ENCODE data around the gene ELMOD3. TPM values are rescaled to one million over a fixed set of nuclear protein-coding genes. Genes with fewer than 3 reads are reported as not detected.
"Not testable (repeated sequence)": the region's sequence is repeated elsewhere in the genome, so short reads cannot be mapped to it uniquely, and the experiment has no call there.

The ELMOD3 gene
- total RNA-seq, 1 experiment from 2014 or later: 22.3 TPM

- no peak within 1 kb of the TSS for H3K27ac ChIP-seq
- H3K4me3 ChIP-seq: no peak within 1 kb of the TSS
- no peaks in the 10 kb centered on the region for H3K36me3 ChIP-seq
- no peaks in the 10 kb centered on the region for H3K27me3 ChIP-seq (replicated peaks)
- H3K9me3 ChIP-seq (replicated peaks): no peaks in the 10 kb centered on the region
- no peak for DNase-seq (ENCODE audit: low read depth in 1 of 2, low spot score in 2 of 2)
- H3K4me1 ChIP-seq (replicated peaks): peaks cover 5% of the 10 kb centered on the region; the same call in 1 of the 2 replicates
Observed at GRCh38 chr2:85409845-85410583, 55.4 kb downstream of the ELMOD3 start, which contains the start of gene CAPG. Gene CAPG (minus strand): TSS chr2:85410366. CDS start chr2:85402145, 8,221 bp downstream.

DNA sequence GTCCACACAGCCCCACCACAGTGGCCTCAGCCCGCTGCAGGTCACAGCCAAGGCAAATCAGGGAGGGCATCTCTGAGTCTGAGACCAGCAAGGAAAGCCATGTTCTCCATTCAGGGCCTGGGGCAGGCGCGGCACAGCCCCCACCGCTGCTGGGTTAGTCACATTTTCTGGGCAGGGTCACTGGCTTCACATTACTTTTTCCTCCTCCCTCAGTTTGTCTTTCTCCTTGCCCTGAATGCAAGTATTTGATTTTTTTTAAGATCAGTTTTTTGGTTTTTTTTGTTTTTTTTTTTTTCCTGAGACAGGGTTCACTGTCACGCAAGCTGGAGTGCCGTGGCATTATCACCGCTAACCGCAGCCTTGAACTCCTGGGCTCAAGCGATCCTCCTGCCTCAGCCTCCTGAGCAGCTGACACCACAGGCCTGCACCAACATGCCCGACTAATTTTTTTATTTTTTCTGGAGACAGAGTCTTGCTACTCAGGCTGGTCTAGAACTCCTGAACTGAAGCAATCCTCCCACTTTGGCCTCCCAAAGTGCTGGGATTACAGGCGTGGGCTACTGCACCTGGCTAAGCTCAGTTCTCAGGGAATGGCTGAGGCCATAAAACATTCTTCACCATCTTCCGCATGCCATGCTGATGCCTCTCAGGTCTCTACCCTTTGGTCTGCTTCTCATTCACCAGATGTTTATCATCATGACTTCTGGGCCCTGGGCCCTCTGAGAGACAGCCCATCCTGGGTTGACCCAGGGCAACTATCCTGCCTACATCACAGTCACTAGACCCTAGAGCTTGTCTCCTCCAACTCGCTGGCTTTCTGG, 56.2 kb downstream of the ELMOD3 start:
- no peak for DNase-seq (ENCODE audit: low read depth in 1 of 2, low spot score in 2 of 2)
- H3K27ac ChIP-seq: no peak overlapping the region

DNA sequence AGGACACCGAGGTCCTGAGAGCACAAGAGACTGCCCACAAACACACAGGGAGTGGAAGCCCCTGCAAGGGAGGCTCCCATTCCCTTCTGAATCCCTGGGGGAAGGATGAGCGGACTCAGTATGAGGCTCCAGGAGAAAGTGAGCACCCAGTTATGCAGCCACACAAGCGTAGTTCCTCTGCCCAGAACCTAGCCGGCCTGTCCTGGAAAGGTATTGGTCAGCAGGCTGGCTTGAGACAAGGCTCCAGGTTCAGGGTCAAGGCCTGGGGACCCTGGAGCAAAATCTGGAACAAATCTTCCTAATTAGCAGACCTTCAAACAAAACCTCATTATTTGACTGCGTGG, 56.8 kb downstream of the ELMOD3 start:
- Histone ChIP-seq H3K36me3 (no peaks in the 10 kb centered on the region), H3K27ac (no peak overlapping the region), H3K4me3 (no peak overlapping the region), H3K27me3 (replicated peaks) (no peaks in the 10 kb centered on the region), H3K9me3 (replicated peaks) (no peaks in the 10 kb centered on the region), H3K4me1 (replicated peaks) (peaks cover 5% of the 10 kb centered on the region; the same call in 1 of the 2 replicates)
- no peak for DNase-seq (ENCODE audit: low read depth in 1 of 2, low spot score in 2 of 2)

More for the DNA sequence above, 56.2 kb downstream of the ELMOD3 start:
- Histone ChIP-seq H3K9me3 (replicated peaks) (no peaks in the 10 kb centered on the region), H3K4me1 (replicated peaks) (peaks cover 5% of the 10 kb centered on the region; the same call in 1 of the 2 replicates), H3K4me3 (no peak overlapping the region), H3K27me3 (replicated peaks) (no peaks in the 10 kb centered on the region), H3K36me3 (no peaks in the 10 kb centered on the region)

DNA sequence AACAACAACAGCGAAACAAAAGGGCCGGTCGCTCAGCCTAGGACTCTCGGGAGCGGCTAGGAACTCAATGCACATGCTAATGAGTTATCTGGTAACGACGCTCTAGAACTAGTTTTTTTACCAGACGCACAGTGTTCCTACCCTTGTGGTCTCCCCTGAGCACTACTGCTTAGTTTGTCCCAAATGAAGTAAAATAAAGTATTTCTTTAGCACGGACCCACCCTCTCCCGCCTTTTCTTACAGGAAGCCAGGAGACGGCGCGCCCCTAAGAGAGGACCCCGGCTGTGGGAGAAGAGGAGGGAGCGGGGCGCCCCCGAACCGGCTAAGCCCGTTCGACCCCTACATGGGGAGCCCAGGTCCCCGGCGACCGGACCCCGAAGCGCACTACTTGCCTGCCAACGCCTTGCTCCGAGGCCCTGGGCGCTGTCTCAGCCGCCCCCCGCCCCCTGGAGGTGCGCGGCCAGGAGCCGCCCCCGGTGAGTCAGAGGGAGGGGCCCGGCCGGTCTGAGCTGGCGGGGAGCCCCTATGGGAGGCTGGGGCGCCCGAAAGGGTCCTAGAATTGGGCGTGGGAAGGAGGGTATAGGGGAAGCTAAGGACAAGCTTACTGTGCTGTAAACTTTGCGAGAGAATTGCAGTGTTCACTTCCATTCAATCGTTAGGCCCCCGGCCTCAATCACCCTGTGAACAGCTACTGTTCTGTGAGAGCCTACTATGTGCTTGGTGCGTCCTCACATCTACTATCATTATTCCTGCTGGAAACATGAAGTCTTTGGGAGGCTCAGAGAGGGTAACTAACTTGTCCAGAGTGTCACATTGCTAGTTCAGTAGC, 59.2 kb downstream of the ELMOD3 start:
- no peak overlapping the region for H3K27ac ChIP-seq
- no peak overlapping the region for H3K4me3 ChIP-seq
- peaks cover 12% of the 10 kb centered on the region for H3K4me1 ChIP-seq (replicated peaks)
- no peaks in the 10 kb centered on the region for H3K27me3 ChIP-seq (replicated peaks)
- no peak for DNase-seq (ENCODE audit: low read depth in 1 of 2, low spot score in 2 of 2)
- no peaks in the 10 kb centered on the region for H3K9me3 ChIP-seq (replicated peaks)
- H3K36me3 ChIP-seq: no peaks in the 10 kb centered on the region

GRCh38 chr2:85414421-85414759, 59.8 kb downstream of the ELMOD3 start:
- H3K27me3 ChIP-seq (replicated peaks); H3K4me3 ChIP-seq; H3K9me3 ChIP-seq (replicated peaks); H3K27ac ChIP-seq; DNase-seq (ENCODE audit: low read depth in 1 of 2, low spot score in 2 of 2); H3K36me3 ChIP-seq: not testable (repeated sequence)
- H3K4me1 ChIP-seq (replicated peaks): peaks cover 18% of the 10 kb centered on the region

DNA sequence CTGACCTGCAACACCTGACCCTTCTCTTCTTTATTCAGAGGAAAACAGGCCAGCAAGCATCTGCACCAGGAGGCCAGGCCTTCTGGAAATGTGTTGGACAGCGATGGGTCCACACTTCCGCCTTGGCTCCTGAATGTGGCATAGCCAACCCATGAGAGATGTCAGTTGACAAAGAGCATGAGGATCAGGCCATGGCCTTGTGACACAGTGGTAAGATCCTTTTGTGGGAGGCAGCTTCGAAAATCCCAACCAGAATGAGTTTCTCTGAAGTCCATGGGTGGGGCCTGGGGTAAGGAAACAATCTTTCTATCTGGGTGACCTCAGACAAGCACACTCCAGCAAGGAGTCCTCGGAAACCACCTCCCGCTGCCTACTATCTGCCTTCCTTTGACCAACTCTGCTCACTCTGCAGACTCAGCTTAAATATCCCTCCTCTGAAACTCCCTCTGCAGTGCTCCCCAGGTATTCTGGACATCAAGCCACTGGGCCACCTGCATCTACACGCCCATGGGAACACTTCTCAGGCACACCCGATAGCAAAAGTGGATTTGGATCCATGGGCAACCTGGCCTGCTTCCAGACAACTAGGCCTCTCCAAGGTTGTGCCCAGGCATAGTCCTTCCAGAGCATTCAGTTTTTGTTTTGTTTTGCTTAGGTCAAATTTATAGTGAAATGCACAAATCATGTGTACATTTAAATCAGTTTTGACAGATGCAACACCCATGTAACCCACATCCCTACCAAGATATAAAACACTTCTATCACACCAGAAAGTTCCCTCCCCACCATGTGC, 60.4 kb downstream of the ELMOD3 start:
- Histone ChIP-seq H3K36me3 (no peaks in the 10 kb centered on the region), H3K4me1 (replicated peaks) (peaks cover 18% of the 10 kb centered on the region), H3K9me3 (replicated peaks) (no peaks in the 10 kb centered on the region), H3K4me3 (no peak overlapping the region), H3K27me3 (replicated peaks) (no peaks in the 10 kb centered on the region), H3K27ac (no peak overlapping the region)
- no peak for DNase-seq (ENCODE audit: low read depth in 1 of 2, low spot score in 2 of 2)

DNA sequence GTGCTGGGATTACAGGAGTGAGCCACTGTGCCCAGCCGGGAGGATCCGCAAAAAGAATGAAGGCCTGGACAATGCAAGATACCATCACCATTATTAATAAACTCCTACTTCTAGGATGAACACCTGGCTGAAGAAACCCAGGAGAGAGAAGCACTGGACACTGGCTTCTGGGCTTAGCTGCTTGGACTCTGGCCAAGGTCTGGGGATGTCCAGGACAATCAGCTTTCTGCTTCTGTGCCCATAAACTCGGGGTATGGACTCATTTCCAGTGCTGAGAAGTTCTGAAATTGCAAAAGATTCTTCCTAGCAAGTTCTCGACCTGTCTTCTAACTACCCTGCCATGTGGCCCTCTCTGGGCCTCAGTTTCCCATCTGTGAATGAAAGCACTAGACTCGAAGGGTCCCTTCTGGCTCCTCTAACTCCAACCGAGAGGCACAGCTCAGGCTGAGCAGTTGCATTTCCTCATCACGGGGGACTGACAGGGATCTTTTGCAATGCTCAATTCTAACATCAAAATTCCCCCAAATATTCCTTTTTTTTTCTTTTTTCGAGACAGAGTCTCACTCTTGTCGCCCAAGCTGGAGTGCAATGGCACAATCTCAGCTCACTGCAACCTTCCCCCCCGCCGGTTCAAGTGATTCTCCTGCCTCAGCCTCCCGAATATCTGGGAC, 61.5 kb downstream of the ELMOD3 start:
- Histone ChIP-seq H3K36me3 (no peaks in the 10 kb centered on the region), H3K4me3 (no peak overlapping the region), H3K4me1 (replicated peaks) (peaks cover 26% of the 10 kb centered on the region), H3K27ac (no peak overlapping the region), H3K9me3 (replicated peaks) (no peaks in the 10 kb centered on the region), H3K27me3 (replicated peaks) (no peaks in the 10 kb centered on the region)
- no peak for DNase-seq (ENCODE audit: low read depth in 1 of 2, low spot score in 2 of 2)

- peaks cover 26% of the 10 kb centered on the region for H3K4me1 ChIP-seq (replicated peaks)
- H3K36me3 ChIP-seq: no peaks in the 10 kb centered on the region
- H3K27me3 ChIP-seq (replicated peaks): no peaks in the 10 kb centered on the region
- peak within 1 kb of the TSS; percentile 55 for H3K4me3 ChIP-seq
- peak within 1 kb of the TSS; percentile 87 for H3K27ac ChIP-seq
- DNase-seq (ENCODE audit: low read depth in 1 of 2, low spot score in 2 of 2): peak; percentile 84 to 92
- H3K9me3 ChIP-seq (replicated peaks): no peaks in the 10 kb centered on the region
Observed at GRCh38 chr2:85418132-85419008, 63.8 kb downstream of the ELMOD3 start, which contains the start of gene SH2D6. Gene SH2D6 (plus strand): TSS chr2:85418714. CDS start chr2:85429466, 10,752 bp downstream.

DNA sequence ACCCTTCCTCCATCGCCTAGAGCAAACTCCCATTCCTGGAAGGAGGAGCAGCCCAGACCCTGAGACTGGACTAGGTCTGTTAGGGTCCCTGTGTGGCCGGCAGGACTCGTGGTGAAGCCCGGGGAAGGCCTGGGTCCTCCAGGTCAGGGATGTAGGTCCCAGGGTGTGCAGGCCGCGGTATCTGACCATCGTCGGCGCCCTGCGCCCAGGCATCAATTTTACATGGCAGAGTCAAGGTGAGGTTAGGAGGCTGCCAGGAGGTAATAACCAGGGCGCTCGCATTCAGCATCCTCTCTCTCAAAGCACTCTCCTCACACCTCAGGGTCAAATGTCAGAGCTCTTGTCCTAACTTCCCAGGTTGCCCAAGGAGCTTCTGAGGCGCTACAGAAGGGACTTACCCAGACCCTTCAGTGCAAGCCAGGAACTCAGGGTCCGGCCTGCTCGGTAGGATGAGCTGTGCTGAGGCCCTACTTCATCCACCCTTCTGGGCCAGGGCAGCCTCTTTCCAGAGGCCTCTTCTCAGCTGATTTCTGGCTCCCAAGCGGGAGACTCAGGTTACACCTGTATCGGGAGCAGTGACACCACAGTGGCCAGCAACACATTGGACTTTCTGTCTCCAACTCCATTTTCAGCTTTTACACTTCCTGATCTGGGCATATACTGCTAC, 64.6 kb downstream of the ELMOD3 start:
- DNase-seq (ENCODE audit: low read depth in 1 of 2, low spot score in 2 of 2): no peak
- H3K4me1 ChIP-seq (replicated peaks): peaks cover 22% of the 10 kb centered on the region
- H3K4me3 ChIP-seq: peak overlapping the region; percentile 55
- H3K27ac ChIP-seq: peak overlapping the region; percentile 87
- no peaks in the 10 kb centered on the region for H3K36me3 ChIP-seq
- no peaks in the 10 kb centered on the region for H3K9me3 ChIP-seq (replicated peaks)
- H3K27me3 ChIP-seq (replicated peaks): no peaks in the 10 kb centered on the region

GRCh38 chr2:85420536-85421259, 66.1 kb downstream of the ELMOD3 start:
- peaks cover 21% of the 10 kb centered on the region for H3K4me1 ChIP-seq (replicated peaks)
- no peaks in the 10 kb centered on the region for H3K9me3 ChIP-seq (replicated peaks)
- H3K36me3 ChIP-seq: no peaks in the 10 kb centered on the region
- no peaks in the 10 kb centered on the region for H3K27me3 ChIP-seq (replicated peaks)
- no peak overlapping the region for H3K4me3 ChIP-seq
- peak; percentile 88 to 89 for DNase-seq (ENCODE audit: low read depth in 1 of 2, low spot score in 2 of 2)
- no peak overlapping the region for H3K27ac ChIP-seq
